Measurements from ENCODE around the gene AQP7. TPM values are rescaled to one million over a fixed set of nuclear protein-coding genes. Genes with fewer than 3 reads are reported as not detected.
"Not testable (repeated sequence)": the region's sequence is repeated elsewhere in the genome, so short reads cannot be mapped to it uniquely, and the experiment has no call there.

AQP7 gene
- polyA plus RNA-seq, 4 donors = 18.7 to 55.1 (median 35.6) TPM

DNA sequence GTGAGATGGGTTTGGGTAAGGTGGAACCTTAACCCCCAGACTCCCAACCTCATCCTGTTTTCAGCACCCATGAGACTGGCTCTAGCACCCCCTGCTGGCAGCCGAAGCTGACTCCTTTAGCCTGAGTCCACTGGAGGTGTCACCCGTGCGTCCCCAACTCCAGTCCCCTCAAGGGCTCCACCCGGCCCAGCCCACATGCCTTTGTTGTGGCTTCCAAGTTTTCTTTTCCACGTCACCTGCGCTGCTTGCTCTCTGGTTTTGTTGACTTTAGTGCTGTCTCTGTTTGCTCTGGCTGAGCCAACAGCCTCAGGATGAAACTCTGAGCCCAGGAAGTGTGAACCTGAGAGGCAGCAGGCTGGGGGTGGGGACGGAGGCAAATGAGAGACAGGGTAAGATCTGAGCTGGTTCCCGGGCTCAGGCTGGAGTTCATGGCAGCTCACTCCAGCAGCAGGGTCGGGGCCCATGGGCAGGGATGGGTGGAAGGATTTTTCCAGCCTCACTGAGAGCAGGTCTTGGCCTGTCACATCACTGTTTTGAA lies 13.2 kb upstream of the AQP7 start:
- H3K4me3 ChIP-seq (ENCODE audit: low read depth in 1 of 3, low read length in 3 of 3) = no peak overlapping the region
- 1 to 14% (median 4%) methylated on average over 9 of the region's 9 CpGs for whole genome bisulfite sequencing, 3 donors
- H3K9me3 ChIP-seq (ENCODE audit: control insufficient read depth in 2 of 2, insufficient read depth in 1 of 2, low read depth in 1 of 2, low read length in 1 of 2) = no peaks in the 10 kb centered on the region
- H3K36me3 ChIP-seq (ENCODE audit: control insufficient read depth in 3 of 3, insufficient read depth in 2 of 3, low read depth in 1 of 3, low read length in 3 of 3) = no peaks in the 10 kb centered on the region
- H3K27me3 ChIP-seq (ENCODE audit: control insufficient read depth in 3 of 3, insufficient read depth in 3 of 3, low read length in 3 of 3) = no peaks in the 10 kb centered on the region
- H3K27ac ChIP-seq (ENCODE audit: low read depth in 1 of 3, low read length in 2 of 3) = peak overlapping the region; percentile 16 to 71 (median 42)
- H3K4me1 ChIP-seq (ENCODE audit: control insufficient read depth in 3 of 3, insufficient read depth in 2 of 3, low read depth in 1 of 3, low read length in 2 of 3) = peaks cover 0 to 21% (median 8%) of the 10 kb centered on the region in 3 donors
- DNase-seq (peak; percentile 89 to 94), FAIRE-seq (no peak)

DNA sequence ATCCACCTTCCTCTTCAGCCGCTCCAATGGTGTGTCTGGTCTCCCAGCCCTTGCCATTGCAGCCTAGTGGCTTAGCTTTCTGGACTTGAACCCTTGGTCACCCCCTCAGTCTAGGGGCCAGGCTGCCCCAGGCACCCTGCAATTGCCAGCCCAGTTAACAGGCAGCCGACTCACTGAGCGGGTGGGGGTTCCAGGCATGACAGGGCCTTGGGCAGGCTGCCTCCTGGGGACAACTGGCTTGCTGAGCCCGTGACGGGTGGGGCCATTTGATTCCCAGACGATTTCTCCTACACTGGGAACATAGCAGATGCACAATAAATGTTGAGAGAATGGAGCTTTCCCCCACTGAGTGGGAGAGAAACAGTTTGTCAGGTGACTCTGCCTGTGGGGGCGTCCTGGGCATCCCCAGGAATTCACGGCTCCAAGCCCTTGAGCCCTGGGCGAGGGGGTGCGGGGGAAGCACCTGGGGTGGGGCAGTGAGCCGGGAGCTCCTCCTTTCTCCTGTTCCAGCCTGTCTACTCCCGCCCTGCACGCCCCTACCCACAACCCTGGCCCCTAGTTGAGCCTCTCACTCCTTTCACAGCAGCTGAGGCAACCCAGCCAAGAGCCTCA lies 12.6 kb upstream of the AQP7 start:
- DNase-seq = peak in 1 of 2 donors; percentile 20
- no peaks in the 10 kb centered on the region for H3K27me3 ChIP-seq (ENCODE audit: control insufficient read depth in 3 of 3, insufficient read depth in 3 of 3, low read length in 3 of 3)
- FAIRE-seq = no peak
- no peak overlapping the region for H3K4me3 ChIP-seq (ENCODE audit: low read depth in 1 of 3, low read length in 3 of 3)
- WGBS, 3 donors = 40 to 64% (median 45%) methylated on average over 11 to 13 of the region's 13 CpGs
- H3K27ac ChIP-seq (ENCODE audit: low read depth in 1 of 3, low read length in 2 of 3) = peak overlapping the region in 2 of 3 donors; percentile 32 to 71
- no peaks in the 10 kb centered on the region for H3K9me3 ChIP-seq (ENCODE audit: control insufficient read depth in 2 of 2, insufficient read depth in 1 of 2, low read depth in 1 of 2, low read length in 1 of 2)
- H3K4me1 ChIP-seq (ENCODE audit: control insufficient read depth in 3 of 3, insufficient read depth in 2 of 3, low read depth in 1 of 3, low read length in 2 of 3) = peaks cover 0 to 21% (median 8%) of the 10 kb centered on the region in 3 donors
- no peaks in the 10 kb centered on the region for H3K36me3 ChIP-seq (ENCODE audit: control insufficient read depth in 3 of 3, insufficient read depth in 2 of 3, low read depth in 1 of 3, low read length in 3 of 3)

DNA sequence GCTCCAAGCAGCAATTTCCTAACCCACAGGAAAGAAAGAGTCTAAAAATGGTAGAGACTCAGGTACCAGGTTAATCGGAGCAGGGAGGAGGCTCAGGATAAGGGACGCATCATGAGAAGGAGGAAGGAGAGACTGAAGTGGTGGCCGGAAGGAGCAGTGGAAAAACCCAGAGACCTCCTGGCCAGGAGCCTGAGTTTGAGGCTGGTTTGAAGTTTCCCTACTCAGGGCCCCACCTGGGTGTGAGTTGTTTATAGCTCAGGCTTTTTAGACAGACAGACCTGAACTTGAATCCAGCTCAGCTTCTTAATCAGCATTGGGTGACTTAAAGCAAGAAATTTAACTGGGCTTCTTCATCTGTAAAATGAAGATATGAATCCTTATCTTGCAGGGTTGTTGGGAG lies 11.9 kb upstream of the AQP7 start:
- Histone ChIP-seq H3K36me3 (ENCODE audit: control insufficient read depth in 3 of 3, insufficient read depth in 2 of 3, low read depth in 1 of 3, low read length in 3 of 3) (no peaks in the 10 kb centered on the region), H3K9me3 (ENCODE audit: control insufficient read depth in 2 of 2, insufficient read depth in 1 of 2, low read depth in 1 of 2, low read length in 1 of 2) (no peaks in the 10 kb centered on the region), H3K27me3 (ENCODE audit: control insufficient read depth in 3 of 3, insufficient read depth in 3 of 3, low read length in 3 of 3) (no peaks in the 10 kb centered on the region), H3K4me1 (ENCODE audit: control insufficient read depth in 3 of 3, insufficient read depth in 2 of 3, low read depth in 1 of 3, low read length in 2 of 3) (peaks cover 0 to 21% (median 8%) of the 10 kb centered on the region in 3 donors), H3K4me3 (ENCODE audit: low read depth in 1 of 3, low read length in 3 of 3) (no peak overlapping the region), H3K27ac (ENCODE audit: low read depth in 1 of 3, low read length in 2 of 3) (peak overlapping the region in 1 of 3 donors; percentile 32)
- DNase-seq (peak in 1 of 2 donors; percentile 8), FAIRE-seq (no peak)
- WGBS, 3 donors = 31 to 36% (median 33%) methylated on average over 3 of the region's 3 CpGs

- H3K27ac ChIP-seq (ENCODE audit: low read depth in 1 of 3, low read length in 2 of 3) = no peak overlapping the region
- H3K9me3 ChIP-seq (ENCODE audit: control insufficient read depth in 2 of 2, insufficient read depth in 1 of 2, low read depth in 1 of 2, low read length in 1 of 2) = no peaks in the 10 kb centered on the region
- DNase-seq (no peak), FAIRE-seq (no peak)
- H3K36me3 ChIP-seq (ENCODE audit: control insufficient read depth in 3 of 3, insufficient read depth in 2 of 3, low read depth in 1 of 3, low read length in 3 of 3) = no peaks in the 10 kb centered on the region
- peaks cover 0 to 7% (median 0%) of the 10 kb centered on the region in 3 donors for H3K4me1 ChIP-seq (ENCODE audit: control insufficient read depth in 3 of 3, insufficient read depth in 2 of 3, low read depth in 1 of 3, low read length in 2 of 3)
- 65 to 81% (median 78%) methylated on average over 5 of the region's 5 CpGs for WGBS, 3 donors
- H3K4me3 ChIP-seq (ENCODE audit: low read depth in 1 of 3, low read length in 3 of 3) = no peak overlapping the region
- H3K27me3 ChIP-seq (ENCODE audit: control insufficient read depth in 3 of 3, insufficient read depth in 3 of 3, low read length in 3 of 3) = no peaks in the 10 kb centered on the region
Measured at GRCh38 chr9:33408087-33408486, 5.7 kb upstream of the AQP7 start.

DNA sequence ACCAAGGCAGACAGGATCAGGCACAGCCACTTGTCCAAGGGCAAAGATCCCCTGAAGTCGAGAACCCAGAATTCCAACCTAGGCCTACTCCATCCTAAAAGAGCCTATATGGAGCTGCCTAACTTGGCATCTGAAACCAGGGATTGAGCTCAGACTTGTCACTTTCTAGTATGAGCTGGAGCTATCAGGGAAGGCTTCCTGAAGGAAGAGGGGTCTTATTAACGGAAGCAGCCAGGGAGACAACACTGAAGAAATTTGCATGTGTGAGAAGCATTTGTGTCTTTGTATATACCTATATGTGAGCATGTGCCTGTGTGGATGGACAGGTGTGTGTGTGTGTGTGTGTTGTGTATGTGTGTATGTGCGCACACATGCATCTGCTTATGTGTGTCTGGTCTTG lies 4.7 kb upstream of the AQP7 start:
- Histone ChIP-seq H3K27me3 (ENCODE audit: control insufficient read depth in 3 of 3, insufficient read depth in 3 of 3, low read length in 3 of 3) (no peaks in the 10 kb centered on the region), H3K27ac (ENCODE audit: low read depth in 1 of 3, low read length in 2 of 3) (no peak overlapping the region), H3K4me3 (ENCODE audit: low read depth in 1 of 3, low read length in 3 of 3) (no peak overlapping the region), H3K36me3 (ENCODE audit: control insufficient read depth in 3 of 3, insufficient read depth in 2 of 3, low read depth in 1 of 3, low read length in 3 of 3) (no peaks in the 10 kb centered on the region), H3K9me3 (ENCODE audit: control insufficient read depth in 2 of 2, insufficient read depth in 1 of 2, low read depth in 1 of 2, low read length in 1 of 2) (no peaks in the 10 kb centered on the region), H3K4me1 (ENCODE audit: control insufficient read depth in 3 of 3, insufficient read depth in 2 of 3, low read depth in 1 of 3, low read length in 2 of 3) (peaks cover 0 to 10% (median 0%) of the 10 kb centered on the region in 3 donors)
- WGBS, 3 donors = 81 to 95% (median 93%) methylated on average over 3 of the region's 3 CpGs
- DNase-seq = no peak
- FAIRE-seq = no peak

- Histone ChIP-seq H3K9me3 (ENCODE audit: control insufficient read depth in 2 of 2, insufficient read depth in 1 of 2, low read depth in 1 of 2, low read length in 1 of 2) (no peaks in the 10 kb centered on the region), H3K4me1 (ENCODE audit: control insufficient read depth in 3 of 3, insufficient read depth in 2 of 3, low read depth in 1 of 3, low read length in 2 of 3) (peaks cover 0 to 10% (median 0%) of the 10 kb centered on the region in 3 donors), H3K27ac (ENCODE audit: low read depth in 1 of 3, low read length in 2 of 3) (no peak overlapping the region), H3K36me3 (ENCODE audit: control insufficient read depth in 3 of 3, insufficient read depth in 2 of 3, low read depth in 1 of 3, low read length in 3 of 3) (no peaks in the 10 kb centered on the region), H3K27me3 (ENCODE audit: control insufficient read depth in 3 of 3, insufficient read depth in 3 of 3, low read length in 3 of 3) (no peaks in the 10 kb centered on the region), H3K4me3 (ENCODE audit: low read depth in 1 of 3, low read length in 3 of 3) (no peak overlapping the region)
- FAIRE-seq = no peak
- DNase-seq = no peak
- WGBS, 3 donors = 78 to 92% (median 91%) methylated on average over 4 of the region's 4 CpGs
Measured at GRCh38 chr9:33404788-33405362, 2.5 kb upstream of the AQP7 start.

DNA sequence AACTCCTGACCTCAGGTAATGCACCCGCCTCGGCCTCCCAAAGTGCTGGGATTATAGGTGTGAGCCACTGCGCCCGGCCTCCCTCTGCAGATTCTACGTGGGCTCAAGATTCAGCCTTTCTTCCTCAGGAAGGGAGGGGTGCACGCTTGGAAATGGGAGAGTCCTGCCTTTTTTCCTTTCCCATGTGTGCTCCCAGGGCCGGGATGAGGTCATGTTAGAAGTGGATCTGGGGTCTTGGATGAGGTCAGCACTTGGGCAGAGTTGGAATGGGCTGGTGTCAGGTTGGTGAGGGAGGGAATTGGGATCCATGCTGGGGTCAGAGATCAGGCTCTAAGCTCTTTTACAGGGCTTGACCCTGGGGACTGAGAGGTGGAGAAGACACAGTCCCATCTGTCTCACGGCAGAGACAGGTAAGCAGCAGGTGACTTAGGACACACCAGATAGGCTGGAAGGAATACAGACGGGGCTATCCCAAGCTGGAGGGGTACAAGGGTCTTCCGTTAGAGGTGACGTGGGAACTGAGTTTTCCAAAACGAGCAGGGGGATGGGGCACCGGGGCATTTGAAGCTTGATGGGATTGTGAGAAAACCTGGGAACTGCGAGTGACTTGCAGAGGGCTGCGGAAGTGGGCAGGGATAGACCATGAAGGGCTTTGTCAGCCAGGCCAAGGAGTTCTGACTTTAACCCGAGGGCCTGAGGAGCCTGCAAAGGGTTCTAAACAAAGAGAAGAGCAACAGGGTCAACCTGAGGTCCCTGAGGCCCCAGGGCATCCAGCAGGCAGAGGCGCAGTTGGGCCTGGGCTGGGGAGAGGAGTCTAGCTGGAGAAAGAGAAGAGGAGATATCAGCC lies 1.8 kb upstream of the AQP7 start:
- Histone ChIP-seq H3K27ac (ENCODE audit: low read depth in 1 of 3, low read length in 2 of 3) (no peak overlapping the region), H3K36me3 (ENCODE audit: control insufficient read depth in 3 of 3, insufficient read depth in 2 of 3, low read depth in 1 of 3, low read length in 3 of 3) (no peaks in the 10 kb centered on the region), H3K4me1 (ENCODE audit: control insufficient read depth in 3 of 3, insufficient read depth in 2 of 3, low read depth in 1 of 3, low read length in 2 of 3) (peaks cover 0 to 10% (median 0%) of the 10 kb centered on the region in 3 donors), H3K27me3 (ENCODE audit: control insufficient read depth in 3 of 3, insufficient read depth in 3 of 3, low read length in 3 of 3) (no peaks in the 10 kb centered on the region), H3K9me3 (ENCODE audit: control insufficient read depth in 2 of 2, insufficient read depth in 1 of 2, low read depth in 1 of 2, low read length in 1 of 2) (no peaks in the 10 kb centered on the region), H3K4me3 (ENCODE audit: low read depth in 1 of 3, low read length in 3 of 3) (no peak overlapping the region)
- DNase-seq = no peak
- 77 to 83% (median 81%) methylated on average over 17 of the region's 17 CpGs for WGBS, 3 donors
- FAIRE-seq = no peak

DNA sequence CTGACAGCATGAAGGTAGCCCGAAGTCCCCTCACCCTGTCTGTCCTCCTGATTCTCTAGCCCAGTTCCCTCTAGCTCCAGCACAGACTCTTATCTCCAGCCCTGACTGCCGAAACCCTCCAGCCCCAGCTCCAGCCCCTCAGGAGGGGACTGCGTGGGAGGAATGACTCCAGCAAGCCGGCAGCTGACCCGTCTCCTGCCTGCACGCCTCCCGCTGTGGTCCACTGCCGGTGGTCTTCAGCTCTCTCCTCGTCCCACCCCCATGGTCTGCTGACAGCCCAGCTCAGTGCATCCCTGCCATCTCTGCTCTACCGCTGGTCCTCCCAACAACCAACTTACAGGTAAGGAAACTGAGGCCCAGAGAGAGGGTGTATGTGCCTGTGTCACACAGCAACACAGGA lies 559 bp downstream of the AQP7 start:
- WGBS, 3 donors = 78 to 87% (median 83%) methylated on average over 9 of the region's 10 CpGs
- FAIRE-seq; H3K4me3 ChIP-seq (ENCODE audit: low read depth in 1 of 3, low read length in 3 of 3); H3K27ac ChIP-seq (ENCODE audit: low read depth in 1 of 3, low read length in 2 of 3); H3K9me3 ChIP-seq (ENCODE audit: control insufficient read depth in 2 of 2, insufficient read depth in 1 of 2, low read depth in 1 of 2, low read length in 1 of 2); DNase-seq; H3K36me3 ChIP-seq (ENCODE audit: control insufficient read depth in 3 of 3, insufficient read depth in 2 of 3, low read depth in 1 of 3, low read length in 3 of 3); H3K27me3 ChIP-seq (ENCODE audit: control insufficient read depth in 3 of 3, insufficient read depth in 3 of 3, low read length in 3 of 3); H3K4me1 ChIP-seq (ENCODE audit: control insufficient read depth in 3 of 3, insufficient read depth in 2 of 3, low read depth in 1 of 3, low read length in 2 of 3): not testable (repeated sequence)

All from small intestine (tissue), 7 donors.